ENCODE measurements around the gene KAT6B. TPM values are rescaled to one million over a fixed set of nuclear protein-coding genes. Genes with fewer than 3 reads are reported as not detected.

KAT6B gene
- total RNA-seq, 4 donors from 2014 or later: 34.2 to 84.2 (median 47.3) TPM

GRCh38 chr10:74944205-74944604 lies 117.8 kb downstream of the KAT6B start:
- no peak for DNase-seq (ENCODE audit: low spot score in 2 of 2)
- Histone ChIP-seq H3K36me3 (no peaks in the 10 kb centered on the region), H3K27me3 (no peaks in the 10 kb centered on the region), H3K4me3 (no peak overlapping the region), H3K4me1 (peaks cover 27% of the 10 kb centered on the region), H3K27ac (no peak overlapping the region), H3K9me3 (no peaks in the 10 kb centered on the region)
- 97% methylated on average over 7 of the region's 7 CpGs for WGBS
- TF ChIP-seq EP300 (IDR thresholded peaks at IDR 0.05): no peak
- no peak for TF ChIP-seq CTCF (IDR thresholded peaks at IDR 0.05)
- TF ChIP-seq POLR2A (IDR thresholded peaks at IDR 0.05): no peak
- TF ChIP-seq POLR2AphosphoS5 (IDR thresholded peaks at IDR 0.05): no peak

GRCh38 chr10:74947781-74948401 lies 121.5 kb downstream of the KAT6B start:
- H3K4me3 ChIP-seq: no peak overlapping the region
- H3K27me3 ChIP-seq: no peaks in the 10 kb centered on the region
- no peaks in the 10 kb centered on the region for H3K36me3 ChIP-seq
- H3K4me1 ChIP-seq: peaks cover 25% of the 10 kb centered on the region
- TF ChIP-seq POLR2A (IDR thresholded peaks at IDR 0.05): no peak
- no peak for TF ChIP-seq CTCF (IDR thresholded peaks at IDR 0.05)
- TF ChIP-seq POLR2AphosphoS5 (IDR thresholded peaks at IDR 0.05): no peak
- TF ChIP-seq EP300 (IDR thresholded peaks at IDR 0.05): no peak
- no peaks in the 10 kb centered on the region for H3K9me3 ChIP-seq
- 52% methylated on average over 1 of the region's 1 CpG for WGBS
- DNase-seq (ENCODE audit: low spot score in 2 of 2): no peak
- H3K27ac ChIP-seq: no peak overlapping the region

GRCh38 chr10:74949034-74949832 lies 122.8 kb downstream of the KAT6B start:
- peaks cover 25% of the 10 kb centered on the region for H3K4me1 ChIP-seq
- H3K27me3 ChIP-seq: no peaks in the 10 kb centered on the region
- H3K36me3 ChIP-seq: no peaks in the 10 kb centered on the region
- WGBS: 59% methylated on average over 5 of the region's 5 CpGs
- H3K9me3 ChIP-seq: no peaks in the 10 kb centered on the region
- H3K27ac ChIP-seq: no peak overlapping the region
- DNase-seq (ENCODE audit: low spot score in 2 of 2): no peak
- no peak overlapping the region for H3K4me3 ChIP-seq
- TF ChIP-seq CTCF (IDR thresholded peaks at IDR 0.05) (no peak), EP300 (IDR thresholded peaks at IDR 0.05) (no peak), POLR2A (IDR thresholded peaks at IDR 0.05) (no peak), POLR2AphosphoS5 (IDR thresholded peaks at IDR 0.05) (no peak)

GRCh38 chr10:74949843-74950765 lies 123.7 kb downstream of the KAT6B start:
- H3K4me1 ChIP-seq: peaks cover 25% of the 10 kb centered on the region
- DNase-seq (ENCODE audit: low spot score in 2 of 2): no peak
- 78% methylated on average over 8 of the region's 8 CpGs for WGBS
- no peaks in the 10 kb centered on the region for H3K9me3 ChIP-seq
- no peak overlapping the region for H3K4me3 ChIP-seq
- TF ChIP-seq EP300 (IDR thresholded peaks at IDR 0.05) (no peak), CTCF (IDR thresholded peaks at IDR 0.05) (no peak), POLR2AphosphoS5 (IDR thresholded peaks at IDR 0.05) (no peak), POLR2A (IDR thresholded peaks at IDR 0.05) (no peak)
- no peak overlapping the region for H3K27ac ChIP-seq
- no peaks in the 10 kb centered on the region for H3K36me3 ChIP-seq
- no peaks in the 10 kb centered on the region for H3K27me3 ChIP-seq
